ENCODE results near the gene EXOSC9.

DNA sequence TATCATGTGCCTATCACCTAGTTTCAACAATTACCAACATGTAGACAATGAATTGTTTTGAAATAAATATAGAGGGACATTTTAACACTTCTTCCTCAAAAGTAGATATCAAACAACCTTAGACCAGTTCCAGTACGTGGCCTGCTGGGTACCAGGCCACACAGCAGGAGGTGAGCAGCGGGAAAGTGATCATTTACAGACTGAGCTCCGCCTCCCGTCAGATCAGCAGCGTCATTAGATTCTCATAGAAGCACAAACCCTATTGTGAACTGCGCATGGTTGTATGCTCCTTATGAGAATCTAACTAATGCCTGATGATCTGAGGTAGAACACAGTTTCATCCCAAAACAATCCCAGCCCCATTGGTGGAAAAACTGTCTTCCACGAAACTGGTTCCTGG lies 62.7 kb downstream of the EXOSC9 start:
- TF ChIP-seq, protein P1, sequence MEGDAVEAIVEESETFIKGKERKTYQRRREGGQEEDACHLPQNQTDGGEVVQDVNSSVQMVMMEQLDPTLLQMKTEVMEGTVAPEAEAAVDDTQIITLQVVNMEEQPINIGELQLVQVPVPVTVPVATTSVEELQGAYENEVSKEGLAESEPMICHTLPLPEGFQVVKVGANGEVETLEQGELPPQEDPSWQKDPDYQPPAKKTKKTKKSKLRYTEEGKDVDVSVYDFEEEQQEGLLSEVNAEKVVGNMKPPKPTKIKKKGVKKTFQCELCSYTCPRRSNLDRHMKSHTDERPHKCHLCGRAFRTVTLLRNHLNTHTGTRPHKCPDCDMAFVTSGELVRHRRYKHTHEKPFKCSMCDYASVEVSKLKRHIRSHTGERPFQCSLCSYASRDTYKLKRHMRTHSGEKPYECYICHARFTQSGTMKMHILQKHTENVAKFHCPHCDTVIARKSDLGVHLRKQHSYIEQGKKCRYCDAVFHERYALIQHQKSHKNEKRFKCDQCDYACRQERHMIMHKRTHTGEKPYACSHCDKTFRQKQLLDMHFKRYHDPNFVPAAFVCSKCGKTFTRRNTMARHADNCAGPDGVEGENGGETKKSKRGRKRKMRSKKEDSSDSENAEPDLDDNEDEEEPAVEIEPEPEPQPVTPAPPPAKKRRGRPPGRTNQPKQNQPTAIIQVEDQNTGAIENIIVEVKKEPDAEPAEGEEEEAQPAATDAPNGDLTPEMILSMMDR (IDR thresholded peaks at IDR 0.05), result no peak
- no peak for TF ChIP-seq POLR2A (IDR thresholded peaks at IDR 0.05)
